ENCODE measurements around the gene TM9SF4.
"Not testable (repeated sequence)": the region's sequence is repeated elsewhere in the genome, so short reads cannot be mapped to it uniquely, and the experiment has no call there.

TM9SF4 gene

GRCh38 chr20:32192698-32193097 is 83.2 kb downstream of the TM9SF4 start:
- no peak for TF ChIP-seq POU6F1 (CRISPR knock-in tag; IDR thresholded peaks at IDR 0.05; ENCODE audit: borderline replicate concordance, low read depth)
- no peak for TF ChIP-seq ISL1 (CRISPR knock-in tag; IDR thresholded peaks at IDR 0.05)
- TF ChIP-seq BACH2 (CRISPR knock-in tag; IDR thresholded peaks at IDR 0.05; ENCODE audit: borderline replicate concordance): no peak
- no peak for TF ChIP-seq ZFP30 (CRISPR knock-in tag; IDR thresholded peaks at IDR 0.05)
- no peak for TF ChIP-seq ZNF8 (CRISPR knock-in tag; IDR thresholded peaks at IDR 0.05)
- no peak for TF ChIP-seq TSHZ2 (CRISPR knock-in tag; IDR thresholded peaks at IDR 0.05)
- no peak for TF ChIP-seq GLIS3 (CRISPR knock-in tag; IDR thresholded peaks at IDR 0.05)
- TF ChIP-seq CSDC2 (CRISPR knock-in tag; IDR thresholded peaks at IDR 0.05): no peak
- no peak for TF ChIP-seq ZC3H10 (CRISPR knock-in tag; IDR thresholded peaks at IDR 0.05)
- TF ChIP-seq ZNF565 (CRISPR knock-in tag; conservative IDR thresholded peaks at IDR 0.05; ENCODE audit: low read depth): no peak
- no peak for TF ChIP-seq TOX (CRISPR knock-in tag; IDR thresholded peaks at IDR 0.05; ENCODE audit: borderline replicate concordance)
- no peak for TF ChIP-seq ARNTL (CRISPR knock-in tag; IDR thresholded peaks at IDR 0.05; ENCODE audit: borderline replicate concordance, low read depth)
- TF ChIP-seq SNAI2 (CRISPR knock-in tag; IDR thresholded peaks at IDR 0.05): no peak
- TF ChIP-seq OSR1 (CRISPR knock-in tag; IDR thresholded peaks at IDR 0.05): no peak
- no peak for TF ChIP-seq ESRRG (CRISPR knock-in tag; IDR thresholded peaks at IDR 0.05)
- no peak for TF ChIP-seq PPARA (CRISPR knock-in tag; IDR thresholded peaks at IDR 0.05; ENCODE audit: borderline replicate concordance)
- ATAC-seq: no peak

GRCh38 chr20:32193336-32193735 is 83.8 kb downstream of the TM9SF4 start:
- ATAC-seq: not testable (repeated sequence)

DNA sequence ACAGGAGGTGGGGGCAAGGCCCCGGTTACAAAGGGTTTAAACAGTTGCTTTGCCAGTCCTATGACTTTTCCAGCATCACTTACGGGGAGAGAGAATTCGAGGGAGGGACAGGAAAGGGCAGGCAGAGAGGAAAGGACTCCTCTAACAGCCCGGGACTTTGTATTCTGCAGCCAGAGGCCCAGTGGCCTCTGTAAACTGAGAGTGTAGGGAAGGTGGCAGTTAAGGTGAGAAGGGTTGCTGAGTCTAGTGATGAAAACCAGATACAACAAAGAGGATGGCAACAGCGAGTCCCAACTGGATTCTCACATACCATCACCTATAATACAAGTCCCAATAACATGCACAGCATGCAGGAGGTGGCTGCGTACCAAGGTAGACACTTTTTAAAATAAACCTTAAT is 84.5 kb downstream of the TM9SF4 start:
- TF ChIP-seq ZNF70 (CRISPR knock-in tag; IDR thresholded peaks at IDR 0.05): no peak
- TF ChIP-seq GLIS3 (CRISPR knock-in tag; IDR thresholded peaks at IDR 0.05): no peak
- TF ChIP-seq, protein P1, sequence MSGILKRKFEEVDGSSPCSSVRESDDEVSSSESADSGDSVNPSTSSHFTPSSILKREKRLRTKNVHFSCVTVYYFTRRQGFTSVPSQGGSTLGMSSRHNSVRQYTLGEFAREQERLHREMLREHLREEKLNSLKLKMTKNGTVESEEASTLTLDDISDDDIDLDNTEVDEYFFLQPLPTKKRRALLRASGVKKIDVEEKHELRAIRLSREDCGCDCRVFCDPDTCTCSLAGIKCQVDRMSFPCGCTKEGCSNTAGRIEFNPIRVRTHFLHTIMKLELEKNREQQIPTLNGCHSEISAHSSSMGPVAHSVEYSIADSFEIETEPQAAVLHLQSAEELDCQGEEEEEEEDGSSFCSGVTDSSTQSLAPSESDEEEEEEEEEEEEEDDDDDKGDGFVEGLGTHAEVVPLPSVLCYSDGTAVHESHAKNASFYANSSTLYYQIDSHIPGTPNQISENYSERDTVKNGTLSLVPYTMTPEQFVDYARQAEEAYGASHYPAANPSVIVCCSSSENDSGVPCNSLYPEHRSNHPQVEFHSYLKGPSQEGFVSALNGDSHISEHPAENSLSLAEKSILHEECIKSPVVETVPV (CRISPR knock-in tag; IDR thresholded peaks at IDR 0.05): no peak
- TF ChIP-seq RARB (CRISPR knock-in tag; IDR thresholded peaks at IDR 0.05): no peak
- no peak for TF ChIP-seq ZFP30 (CRISPR knock-in tag; IDR thresholded peaks at IDR 0.05)
- TF ChIP-seq SNAI2 (CRISPR knock-in tag; IDR thresholded peaks at IDR 0.05): no peak
- no peak for TF ChIP-seq TSHZ2 (CRISPR knock-in tag; IDR thresholded peaks at IDR 0.05)
- TF ChIP-seq OSR1 (CRISPR knock-in tag; IDR thresholded peaks at IDR 0.05): no peak
- TF ChIP-seq ISL1 (CRISPR knock-in tag; IDR thresholded peaks at IDR 0.05): no peak
- TF ChIP-seq PPARA (CRISPR knock-in tag; IDR thresholded peaks at IDR 0.05; ENCODE audit: borderline replicate concordance): no peak
- no peak for TF ChIP-seq CREB5 (CRISPR knock-in tag; IDR thresholded peaks at IDR 0.05; ENCODE audit: low read depth)
- no peak for TF ChIP-seq ZC3H10 (CRISPR knock-in tag; IDR thresholded peaks at IDR 0.05)
- no peak for TF ChIP-seq CSDC2 (CRISPR knock-in tag; IDR thresholded peaks at IDR 0.05)
- no peak for ATAC-seq
